ENCODE measurements around the gene ARNT2.

ARNT2 gene

GRCh38 chr15:80525853-80526252 is 121.7 kb downstream of the ARNT2 start:
- no peak for DNase-seq

- no peak for DNase-seq
Observed at GRCh38 chr15:80526556-80527340, 122.6 kb downstream of the ARNT2 start.

- no peak for DNase-seq
Observed at GRCh38 chr15:80527406-80527805, 123.2 kb downstream of the ARNT2 start.

- no peak for DNase-seq
Observed at GRCh38 chr15:80527961-80528360, 123.8 kb downstream of the ARNT2 start.

GRCh38 chr15:80530737-80531365 is 126.7 kb downstream of the ARNT2 start:
- no peak for DNase-seq

GRCh38 chr15:80531388-80531787 is 127.2 kb downstream of the ARNT2 start:
- DNase-seq, result peak; percentile 8

- DNase-seq, result no peak
Observed at GRCh38 chr15:80531796-80532195, 127.6 kb downstream of the ARNT2 start.

GRCh38 chr15:80533790-80534333 is 129.7 kb downstream of the ARNT2 start:
- DNase-seq, result no peak

- DNase-seq, result no peak
Observed at GRCh38 chr15:80536231-80536630, 132.0 kb downstream of the ARNT2 start.

GRCh38 chr15:80536716-80537115 is 132.5 kb downstream of the ARNT2 start:
- DNase-seq, result no peak

GRCh38 chr15:80545078-80545477 is 140.9 kb downstream of the ARNT2 start:
- no peak for DNase-seq

GRCh38 chr15:80547264-80547663 is 143.1 kb downstream of the ARNT2 start:
- no peak for DNase-seq

- DNase-seq, result no peak
Observed at GRCh38 chr15:80549191-80549590, 145.0 kb downstream of the ARNT2 start.

- no peak for DNase-seq
Observed at GRCh38 chr15:80549654-80550053, 145.5 kb downstream of the ARNT2 start.

- DNase-seq, result no peak
Observed at GRCh38 chr15:80550219-80550907, 146.2 kb downstream of the ARNT2 start.

GRCh38 chr15:80550908-80551260 is 146.7 kb downstream of the ARNT2 start:
- no peak for DNase-seq

- DNase-seq, result no peak
Observed at GRCh38 chr15:80551348-80551747, 147.2 kb downstream of the ARNT2 start.

GRCh38 chr15:80554560-80554959 is 150.4 kb downstream of the ARNT2 start:
- DNase-seq, result no peak

- DNase-seq, result peak; percentile 31
Observed at GRCh38 chr15:80556694-80557367, 152.6 kb downstream of the ARNT2 start.

GRCh38 chr15:80557441-80558234 is 153.5 kb downstream of the ARNT2 start:
- DNase-seq, result no peak

- no peak for DNase-seq
Observed at GRCh38 chr15:80558631-80559319, 154.6 kb downstream of the ARNT2 start.

- DNase-seq, result no peak
Observed at GRCh38 chr15:80559320-80559693, 155.1 kb downstream of the ARNT2 start.
